K562 (cell line): ENCODE data around the gene SCARF1. TPM values are rescaled to one million over a fixed set of nuclear protein-coding genes. Genes with fewer than 3 reads are reported as not detected.

Experiments
- ATAC-seq: fragments of 200-7000 bp; cut with Tn5 transposase; 3 replicates; pipeline ENCODE4 v1.9.1; 2020; ENCODE audit warnings: moderate library complexity
- BruUV-seq: library from RNA; stranded (reverse); fragments of 400-500 nt; replicated peaks from 2 replicates; lab custom pipeline; 2021; lab: Mats Ljungman, UMichigan
- CTCF ChIA-PET: fragments of 300-600 bp; formaldehyde crosslinking; extraction: SDS; loops from one replicate; lab custom pipeline; 2021; ENCODE audit warnings: low intra/inter-chr PET ratio; lab: Yijun Ruan, JAX
- POLR2A ChIA-PET: fragments of 300-600, 350-650 bp; sonication (Branson Sonifier 250); formaldehyde crosslinking; extraction: SDS; loops from one replicate; lab custom pipeline; 2021; ENCODE audit warnings: antibody characterized with exemption, inconsistent platforms; lab: Yijun Ruan, JAX
- DNase-seq, 4 experiments: peaks; one replicate each; pipeline versions ENCODE4 v3.0.0 to v3.0.0-alpha.2; 2011 to 2018; ENCODE audit warnings: low spot score in 3 of 4, mixed read lengths in 3 of 4; ENCODE audit errors: extremely low read depth in 1 of 4
- FAIRE-seq: peaks from 2 replicates; lab custom pipeline; 2011; peaks lifted over from hg19 to GRCh38; lab: Jason Lieb, UNC
- H2AFZ ChIP-seq: 2 replicates; pipeline ENCODE4 v1.6.0; 2011; ENCODE audit warnings: low read depth, low read length, control low read depth, inconsistent platforms
- H3K27ac ChIP-seq: fragments of 200-600 bp; 3 replicates; pipeline ENCODE4 v1.8.0; 2011; ENCODE audit warnings: low read depth, mild to moderate bottlenecking, control low read depth, inconsistent platforms, low read length, moderate library complexity, mixed read lengths; ENCODE audit errors: extremely low read depth
- H3K27me3 ChIP-seq, 2 experiments: fragments of 300-600 bp in 1 of 2; 2 replicates in 1 of 2; 3 replicates in 1 of 2; pipeline versions ENCODE4 v1.6.0 to v1.8.0; 2011; ENCODE audit warnings: inconsistent platforms in 2 of 2, low read length in 2 of 2, mild to moderate bottlenecking in 1 of 2, mixed read lengths in 1 of 2, moderate library complexity in 1 of 2; ENCODE audit not compliant: control insufficient read depth in 2 of 2, insufficient read depth in 2 of 2
- H3K36me3 ChIP-seq: fragments of 300-600 bp; 3 replicates; pipeline ENCODE4 v1.8.0; 2011; ENCODE audit warnings: mild to moderate bottlenecking, low read length, inconsistent platforms; ENCODE audit not compliant: control insufficient read depth, insufficient read depth
- H3K4me1 ChIP-seq, 2 experiments: fragments of 200-600 bp in 1 of 2; replicated peaks in 1 of 2; 2 replicates in 1 of 2; 3 replicates in 1 of 2; pipeline versions ENCODE4 v1.5.1 to v1.8.0; 2011; ENCODE audit warnings: inconsistent platforms in 2 of 2, low read length in 2 of 2, mild to moderate bottlenecking in 1 of 2, mixed read lengths in 1 of 2, moderate library complexity in 1 of 2; ENCODE audit not compliant: control insufficient read depth in 2 of 2, insufficient read depth in 2 of 2
- H3K4me2 ChIP-seq: 2 replicates; pipeline ENCODE4 v1.6.1; 2011; ENCODE audit warnings: low read length, control low read depth, inconsistent platforms, mixed read lengths; ENCODE audit not compliant: insufficient read depth
- H3K4me3 ChIP-seq: fragments of 200-600 bp; sonication (generic), shearing (Covaris generic); 2 replicates; pipeline ENCODE4 v1.5.1; 2016; ENCODE audit warnings: control low read depth, inconsistent platforms
- H3K79me2 ChIP-seq: fragments of 200-600 bp; 3 replicates; pipeline ENCODE4 v1.8.0; 2011; ENCODE audit warnings: low read length, inconsistent platforms; ENCODE audit not compliant: control insufficient read depth, insufficient read depth
- H3K9ac ChIP-seq, 2 experiments: 2 replicates each; pipeline versions ENCODE4 v1.6.0 to v1.6.1; 2011; ENCODE audit warnings: low read depth in 2 of 2, low read length in 2 of 2, control low read depth in 1 of 2, inconsistent platforms in 1 of 2, mild to moderate bottlenecking in 1 of 2, mixed read lengths in 1 of 2; ENCODE audit not compliant: insufficient read depth in 1 of 2
- H3K9me1 ChIP-seq: one replicate; pipeline ENCODE4 v1.6.0; 2011; ENCODE audit warnings: inconsistent platforms, mild to moderate bottlenecking, low read length, moderate library complexity; ENCODE audit not compliant: control insufficient read depth, insufficient read depth
- H3K9me3 ChIP-seq: replicated peaks from 2 replicates; pipeline ENCODE4 v1.5.1; 2011; ENCODE audit warnings: low read depth, low read length, inconsistent platforms; ENCODE audit not compliant: control insufficient read depth, insufficient read depth
- H4K20me1 ChIP-seq: replicated peaks from 2 replicates; pipeline ENCODE4 v1.6.1; 2011; ENCODE audit warnings: low read length, inconsistent platforms, mixed read lengths; ENCODE audit not compliant: control insufficient read depth, insufficient read depth
- C11orf30 ChIP-seq: fragments of 450-650 bp; IDR thresholded peaks from 2 replicates; pipeline ENCODE4 v1.6.1; 2016; ENCODE audit warnings: low read depth, mild to moderate bottlenecking
- MAFF ChIP-seq: IDR thresholded peaks from 2 replicates; pipeline ENCODE4 v1.6.1; 2012; ENCODE audit warnings: low read length, improper control_type of control experiment
- MAFG ChIP-seq: fragments of 450-650 bp; conservative IDR thresholded peaks from 2 replicates; pipeline ENCODE4 v1.6.1; 2016; ENCODE audit warnings: missing genetic modification characterization, missing compliant biosample characterization
- MAFK ChIP-seq: IDR thresholded peaks from 2 replicates; pipeline ENCODE4 v1.6.1; 2011; ENCODE audit warnings: low read length, improper control_type of control experiment
- NCOA1 ChIP-seq: fragments of 450-650 bp; IDR thresholded peaks from 2 replicates; pipeline ENCODE4 v1.6.1; 2016; ENCODE audit warnings: low read depth
- SMARCA5 ChIP-seq: fragments of 450-650 bp; IDR thresholded peaks from 2 replicates; pipeline ENCODE4 v1.6.1; 2016
- TAF9B ChIP-seq: fragments of 450-650 bp; IDR thresholded peaks from 2 replicates; pipeline ENCODE4 v1.6.1; 2018; ENCODE audit warnings: mild to moderate bottlenecking; ENCODE audit not compliant: partially characterized antibody
- ZFX ChIP-seq: sonication (generic); formaldehyde crosslinking; IDR thresholded peaks from 2 replicates; pipeline ENCODE4 v1.8.0; 2022; ENCODE audit warnings: mild to moderate bottlenecking, missing genetic modification reagents, moderate library complexity
- ZNF121 ChIP-seq: sonication (generic); formaldehyde crosslinking; conservative IDR thresholded peaks from 2 replicates; pipeline ENCODE4 v1.8.0; 2022; ENCODE audit warnings: missing genetic modification reagents
- ZNF23 ChIP-seq: fragments of 250-450 bp; sonication (Bioruptor Pico); IDR thresholded peaks from 2 replicates; pipeline ENCODE4 v1.4.0; 2020; ENCODE audit warnings: mild to moderate bottlenecking
- ZNF316 ChIP-seq: fragments of 450-650 bp; IDR thresholded peaks from 2 replicates; pipeline ENCODE4 v1.6.1; 2016
- ZNF644 ChIP-seq: fragments of 200-800 bp; sonication (Bioruptor generic); IDR thresholded peaks from 2 replicates; pipeline ENCODE4 v1.6.1; 2016; ENCODE audit warnings: low read depth, missing genetic modification characterization, missing compliant biosample characterization
- WGBS: fragments of 100-300 bp; shearing (Covaris generic); methylation state at CpG from one replicate; pipeline ENCODE4 v1.1.6; 2016; ENCODE audit warnings: low coverage, mixed read lengths; ENCODE audit not compliant: insufficient coverage; ENCODE audit errors: missing lambda C conversion rate; 5-methylcytosine and 5-hydroxymethylcytosine counted together
- in situ Hi-C: fragments of 300-500 bp; cut with MboI; formaldehyde crosslinking; loops from 4 replicates; pipeline ENCODE4 v1.15.0; 2018; ENCODE audit warnings: inconsistent platforms, mixed read lengths
- intact Hi-C: fragments of 100-400 bp; cut with micrococcal nuclease; formaldehyde crosslinking; loops from 2 replicates; pipeline ENCODE4 v1.14.2; 2022
- polyA plus RNA-seq, 8 experiments: library from polyadenylated mRNA; depleted of rRNA in 4 of 8; stranded (reverse) in 5 of 8; unstranded in 3 of 8; fragments of >200 nt; fragmentation: Nextera tagmentation in 2 of 8; fragmentation: Illumina TruSeq in 1 of 8; extraction: Ambion mirVana in 2 of 8; extraction: Trizol in 1 of 8; gene quantifications; 2 replicates each; pipeline versions ENCODE4 v1.2.1 to v1.2.3, GENCODE V29; 2011 to 2014; ENCODE audit warnings: inconsistent platforms in 1 of 8, missing spikeins in 1 of 8
- total RNA-seq, 7 experiments: library from RNA; depleted of rRNA in 6 of 7; stranded (reverse); fragments of >200 nt in 6 of 7; fragmentation: Illumina TruSeq in 2 of 7; extraction: Trizol in 2 of 7; gene quantifications; 2 replicates each; pipeline versions ENCODE4 v1.2.1 to v1.2.3, GENCODE V29; 2011 to 2021; ENCODE audit warnings: low replicate concordance in 1 of 7
- TF ChIP-seq, protein P1 (sequence below): fragments of 250-450 bp; sonication (Bioruptor Pico); IDR thresholded peaks from 2 replicates; pipeline ENCODE4 v1.8.0; 2021; ENCODE audit warnings: mild to moderate bottlenecking, moderate library complexity
- TF ChIP-seq, protein P2 (sequence below): sonication (generic); formaldehyde crosslinking; IDR thresholded peaks from 2 replicates; pipeline ENCODE4 v1.8.0; 2022; ENCODE audit warnings: missing genetic modification reagents, mild to moderate bottlenecking, borderline replicate concordance
- TF ChIP-seq, protein P3 (sequence below): sonication (generic); formaldehyde crosslinking; IDR thresholded peaks from 2 replicates; pipeline ENCODE4 v1.8.1; 2023; ENCODE audit warnings: mild to moderate bottlenecking, missing genetic modification reagents

Gene SCARF1
- total and polyA plus RNA-seq, 9 of the 15 experiments (the other 6 are each of a cell fraction or from before 2014, with no cell fraction given) = 0.04 to 2.1 (median 0.63) TPM

DNA sequence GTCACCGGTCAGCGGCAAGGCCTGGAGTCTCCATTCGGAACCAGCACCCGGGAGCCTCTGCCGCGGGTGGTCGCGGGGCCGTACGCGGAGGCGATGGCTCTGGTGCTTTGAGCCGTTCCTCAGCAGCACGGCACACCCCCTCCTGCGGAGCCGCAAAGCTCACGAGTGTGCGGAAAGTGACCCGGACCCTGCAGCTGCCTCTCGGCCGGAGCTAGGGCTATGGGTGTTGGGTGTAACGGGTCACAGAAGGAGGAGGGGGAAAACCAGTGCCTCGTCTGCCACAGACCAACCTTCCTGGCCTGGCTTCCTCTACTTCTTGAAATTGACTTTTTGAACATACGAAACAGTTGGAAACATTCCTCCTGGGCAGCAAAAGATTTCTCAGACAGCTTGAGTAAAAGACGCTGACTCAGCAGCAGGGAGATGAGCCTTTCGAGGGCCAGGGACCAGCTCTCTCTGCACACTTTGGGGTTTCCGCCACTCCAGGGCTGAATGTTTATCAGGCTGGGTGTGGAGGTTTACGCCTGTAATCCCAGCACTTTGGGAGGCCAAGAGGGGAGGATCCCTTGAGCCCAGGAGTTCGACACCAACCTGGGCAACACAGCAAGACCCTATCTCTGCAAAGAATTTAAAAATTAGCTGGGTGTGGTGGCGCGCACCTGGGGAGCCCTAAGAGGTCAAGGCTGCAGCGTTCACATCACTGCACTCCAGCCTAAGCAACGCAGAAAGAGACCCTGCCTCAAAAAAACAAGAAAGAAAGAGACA, 56.5 kb downstream of the SCARF1 start:
- CTCF ChIA-PET = no interaction called here
- peak; percentile 96 for TF ChIP-seq ZNF316
- TF ChIP-seq, protein P1, sequence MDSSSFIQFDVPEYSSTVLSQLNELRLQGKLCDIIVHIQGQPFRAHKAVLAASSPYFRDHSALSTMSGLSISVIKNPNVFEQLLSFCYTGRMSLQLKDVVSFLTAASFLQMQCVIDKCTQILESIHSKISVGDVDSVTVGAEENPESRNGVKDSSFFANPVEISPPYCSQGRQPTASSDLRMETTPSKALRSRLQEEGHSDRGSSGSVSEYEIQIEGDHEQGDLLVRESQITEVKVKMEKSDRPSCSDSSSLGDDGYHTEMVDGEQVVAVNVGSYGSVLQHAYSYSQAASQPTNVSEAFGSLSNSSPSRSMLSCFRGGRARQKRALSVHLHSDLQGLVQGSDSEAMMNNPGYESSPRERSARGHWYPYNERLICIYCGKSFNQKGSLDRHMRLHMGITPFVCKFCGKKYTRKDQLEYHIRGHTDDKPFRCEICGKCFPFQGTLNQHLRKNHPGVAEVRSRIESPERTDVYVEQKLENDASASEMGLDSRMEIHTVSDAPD (CRISPR knock-in tag) = no peak
- TF ChIP-seq, protein P2, sequence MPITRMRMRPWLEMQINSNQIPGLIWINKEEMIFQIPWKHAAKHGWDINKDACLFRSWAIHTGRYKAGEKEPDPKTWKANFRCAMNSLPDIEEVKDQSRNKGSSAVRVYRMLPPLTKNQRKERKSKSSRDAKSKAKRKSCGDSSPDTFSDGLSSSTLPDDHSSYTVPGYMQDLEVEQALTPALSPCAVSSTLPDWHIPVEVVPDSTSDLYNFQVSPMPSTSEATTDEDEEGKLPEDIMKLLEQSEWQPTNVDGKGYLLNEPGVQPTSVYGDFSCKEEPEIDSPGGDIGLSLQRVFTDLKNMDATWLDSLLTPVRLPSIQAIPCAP (CRISPR knock-in tag) = no peak
- TF ChIP-seq ZNF121 = peak; percentile 62
- TF ChIP-seq NCOA1 = no peak
- TF ChIP-seq, protein P3, sequence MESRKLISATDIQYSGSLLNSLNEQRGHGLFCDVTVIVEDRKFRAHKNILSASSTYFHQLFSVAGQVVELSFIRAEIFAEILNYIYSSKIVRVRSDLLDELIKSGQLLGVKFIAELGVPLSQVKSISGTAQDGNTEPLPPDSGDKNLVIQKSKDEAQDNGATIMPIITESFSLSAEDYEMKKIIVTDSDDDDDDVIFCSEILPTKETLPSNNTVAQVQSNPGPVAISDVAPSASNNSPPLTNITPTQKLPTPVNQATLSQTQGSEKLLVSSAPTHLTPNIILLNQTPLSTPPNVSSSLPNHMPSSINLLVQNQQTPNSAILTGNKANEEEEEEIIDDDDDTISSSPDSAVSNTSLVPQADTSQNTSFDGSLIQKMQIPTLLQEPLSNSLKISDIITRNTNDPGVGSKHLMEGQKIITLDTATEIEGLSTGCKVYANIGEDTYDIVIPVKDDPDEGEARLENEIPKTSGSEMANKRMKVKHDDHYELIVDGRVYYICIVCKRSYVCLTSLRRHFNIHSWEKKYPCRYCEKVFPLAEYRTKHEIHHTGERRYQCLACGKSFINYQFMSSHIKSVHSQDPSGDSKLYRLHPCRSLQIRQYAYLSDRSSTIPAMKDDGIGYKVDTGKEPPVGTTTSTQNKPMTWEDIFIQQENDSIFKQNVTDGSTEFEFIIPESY (CRISPR knock-in tag) = 0 out of 2 replicates have a peak, but pooled peaks have one; percentile 15
- peak; percentile 95 for TF ChIP-seq MAFK
- TF ChIP-seq MAFG (tag) = peak; percentile 91
- no peak for TF ChIP-seq TAF9B
- TF ChIP-seq ZNF644 (tag) = no peak
- TF ChIP-seq C11orf30 = peak; percentile 95
- no peak for TF ChIP-seq ZNF23 (CRISPR knock-in tag)
- peak; percentile 95 for TF ChIP-seq MAFF
- no peak for TF ChIP-seq ZFX (CRISPR knock-in tag)
- TF ChIP-seq SMARCA5 = no peak

More for the DNA sequence above, 56.5 kb downstream of the SCARF1 start:
- Histone ChIP-seq H3K9ac (no peak overlapping the region), H3K4me1 (peaks cover 12 to 41% of the 10 kb centered on the region in 2 experiments; a peak in 4 of 5 replicates), H4K20me1 (no peaks in the 10 kb centered on the region; the same call in 1 of the 2 replicates), H3K36me3 (no peaks in the 10 kb centered on the region), H3K27me3 (no peaks in the 10 kb centered on the region), H2AFZ (no peak overlapping the region), H3K27ac (no peak overlapping the region), H3K79me2 (no peaks in the 10 kb centered on the region), H3K4me2 (no peak overlapping the region), H3K9me3 (no peaks in the 10 kb centered on the region), H3K4me3 (no peak overlapping the region), H3K9me1 (peaks cover 3% of the 10 kb centered on the region)
- DNase-seq = no peak
- WGBS = 82% methylated on average over 15 of the region's 33 CpGs
- no peak for ATAC-seq
- POLR2A ChIA-PET = no interaction called here
- no peak for FAIRE-seq
- in situ Hi-C loops (no loop called here), intact Hi-C loops (no loop called here)
- BruUV-seq = no TSS peak
